ENCODE measurements around the gene SIMC1.

SIMC1 gene

GRCh38 chr5:176388444-176389134 lies 150.4 kb downstream of the SIMC1 start, which contains the start of the genes HIGD2A and NOP16:
Gene HIGD2A, plus strand, starts transcription at chr5:176388751. Its CDS starts 69 bp downstream, at chr5:176388820.
Gene NOP16, minus strand, starts transcription at chr5:176388598. Its CDS starts 59 bp downstream, at chr5:176388539.
- peak; percentile 100 for DNase-seq
- Mint-ChIP-seq H3K4me1 (peaks cover 34% of the 10 kb centered on the region), H3K27ac (peak within 1 kb of the TSS; percentile 99), H3K4me3 (peak within 1 kb of the TSS; percentile 88), H3K27me3 (no peaks in the 10 kb centered on the region), H3K9me3 (no peaks in the 10 kb centered on the region), H3K36me3 (peaks cover 45% of the 10 kb centered on the region)
- CTCF ChIA-PET: interaction anchor here (1.0 kb wide), 1 partner anchor 28 kb away, joined by 3 read pairs; no protein-coding TSS in a partner anchor

- Mint-ChIP-seq H3K36me3 (peaks cover 40% of the 10 kb centered on the region), H3K27me3 (no peaks in the 10 kb centered on the region), H3K4me3 (peak overlapping the region; percentile 88), H3K9me3 (no peaks in the 10 kb centered on the region), H3K4me1 (peaks cover 34% of the 10 kb centered on the region), H3K27ac (peak overlapping the region; percentile 99)
- CTCF ChIA-PET: no interaction called here
- DNase-seq: no peak
Observed at GRCh38 chr5:176389135-176390123, 151.2 kb downstream of the SIMC1 start.

DNA sequence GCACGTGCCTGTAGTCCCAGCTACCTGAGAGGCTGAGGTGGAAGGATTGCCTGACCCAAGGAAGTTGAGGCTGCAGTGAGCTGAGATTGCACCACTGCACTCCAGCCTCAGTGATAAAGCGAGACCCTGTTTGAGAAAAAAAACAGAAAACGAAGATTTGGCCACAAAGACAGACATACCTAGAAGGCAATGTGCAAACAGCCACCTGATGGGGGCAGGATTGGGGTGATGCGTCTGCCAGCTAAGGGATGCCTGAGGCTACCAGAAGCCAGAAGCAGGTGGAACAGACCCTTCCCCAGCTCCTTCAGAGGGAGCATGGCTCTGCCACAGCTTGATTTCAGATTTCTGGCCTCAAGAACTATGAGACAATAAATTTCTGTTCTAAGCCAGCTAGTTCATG lies 153.3 kb downstream of the SIMC1 start:
- Mint-ChIP-seq H3K27me3 (no peaks in the 10 kb centered on the region), H3K36me3 (peaks cover 25% of the 10 kb centered on the region), H3K9me3 (no peaks in the 10 kb centered on the region), H3K4me3 (no peak overlapping the region), H3K27ac (peak overlapping the region; percentile 72), H3K4me1 (peaks cover 24% of the 10 kb centered on the region)
- CTCF ChIA-PET: no interaction called here
- no peak for DNase-seq

DNA sequence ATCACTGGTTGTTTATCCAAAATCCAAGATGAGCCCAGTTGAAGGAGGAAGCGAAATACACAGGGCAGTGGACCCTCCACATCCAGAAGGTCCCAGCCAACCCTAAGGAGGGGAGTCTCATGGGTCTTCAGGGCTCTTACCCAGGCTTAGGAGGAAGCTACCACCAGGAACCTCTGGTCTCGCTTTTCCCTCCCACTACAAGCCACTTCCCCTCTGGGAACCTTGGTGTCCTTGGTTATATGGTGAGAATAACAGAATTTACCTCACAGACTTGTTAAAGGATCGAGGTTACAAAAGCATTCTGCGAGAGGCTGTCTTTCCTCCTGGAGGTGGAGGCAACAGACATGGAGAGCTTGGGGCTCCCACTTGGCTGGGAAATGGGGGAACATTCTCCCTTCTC lies 153.8 kb downstream of the SIMC1 start:
- Mint-ChIP-seq H3K4me3 (no peak overlapping the region), H3K27me3 (no peaks in the 10 kb centered on the region), H3K4me1 (peaks cover 19% of the 10 kb centered on the region), H3K36me3 (peaks cover 22% of the 10 kb centered on the region), H3K9me3 (no peaks in the 10 kb centered on the region), H3K27ac (peak overlapping the region; percentile 42)
- DNase-seq: no peak
- CTCF ChIA-PET: no interaction called here

GRCh38 chr5:176392526-176392925 lies 154.3 kb downstream of the SIMC1 start:
- peaks cover 19% of the 10 kb centered on the region for H3K36me3 Mint-ChIP-seq
- no peaks in the 10 kb centered on the region for H3K27me3 Mint-ChIP-seq
- no peak for DNase-seq
- CTCF ChIA-PET: no interaction called here
- H3K4me1 Mint-ChIP-seq: peaks cover 14% of the 10 kb centered on the region
- no peak overlapping the region for H3K27ac Mint-ChIP-seq
- H3K9me3 Mint-ChIP-seq: no peaks in the 10 kb centered on the region
- H3K4me3 Mint-ChIP-seq: no peak overlapping the region

DNA sequence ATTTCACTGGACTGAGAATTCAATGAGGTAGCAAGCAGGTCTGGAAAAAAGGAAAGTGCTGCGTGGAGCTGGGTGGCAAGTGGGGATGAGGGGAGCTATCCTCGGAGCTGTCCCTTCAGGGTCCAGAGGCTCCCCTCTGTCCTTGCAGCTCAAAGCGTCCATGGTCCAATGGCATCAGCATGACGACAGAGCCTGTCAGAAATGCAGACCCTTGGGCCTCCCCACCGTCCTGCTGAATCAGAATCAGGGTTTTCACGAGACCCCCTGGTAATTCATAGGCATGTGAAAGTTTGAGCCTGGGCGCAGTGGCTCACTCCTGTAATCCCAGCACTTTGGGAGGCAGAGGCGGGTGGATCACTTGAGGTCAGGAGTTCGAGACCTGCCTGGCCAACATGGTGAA lies 155.9 kb downstream of the SIMC1 start:
- H3K27ac Mint-ChIP-seq: no peak overlapping the region
- H3K36me3 Mint-ChIP-seq: peaks cover 26% of the 10 kb centered on the region
- H3K4me3 Mint-ChIP-seq: no peak overlapping the region
- H3K9me3 Mint-ChIP-seq: no peaks in the 10 kb centered on the region
- H3K4me1 Mint-ChIP-seq: peaks cover 14% of the 10 kb centered on the region
- no peaks in the 10 kb centered on the region for H3K27me3 Mint-ChIP-seq
- CTCF ChIA-PET: no interaction called here
- no peak for DNase-seq

DNA sequence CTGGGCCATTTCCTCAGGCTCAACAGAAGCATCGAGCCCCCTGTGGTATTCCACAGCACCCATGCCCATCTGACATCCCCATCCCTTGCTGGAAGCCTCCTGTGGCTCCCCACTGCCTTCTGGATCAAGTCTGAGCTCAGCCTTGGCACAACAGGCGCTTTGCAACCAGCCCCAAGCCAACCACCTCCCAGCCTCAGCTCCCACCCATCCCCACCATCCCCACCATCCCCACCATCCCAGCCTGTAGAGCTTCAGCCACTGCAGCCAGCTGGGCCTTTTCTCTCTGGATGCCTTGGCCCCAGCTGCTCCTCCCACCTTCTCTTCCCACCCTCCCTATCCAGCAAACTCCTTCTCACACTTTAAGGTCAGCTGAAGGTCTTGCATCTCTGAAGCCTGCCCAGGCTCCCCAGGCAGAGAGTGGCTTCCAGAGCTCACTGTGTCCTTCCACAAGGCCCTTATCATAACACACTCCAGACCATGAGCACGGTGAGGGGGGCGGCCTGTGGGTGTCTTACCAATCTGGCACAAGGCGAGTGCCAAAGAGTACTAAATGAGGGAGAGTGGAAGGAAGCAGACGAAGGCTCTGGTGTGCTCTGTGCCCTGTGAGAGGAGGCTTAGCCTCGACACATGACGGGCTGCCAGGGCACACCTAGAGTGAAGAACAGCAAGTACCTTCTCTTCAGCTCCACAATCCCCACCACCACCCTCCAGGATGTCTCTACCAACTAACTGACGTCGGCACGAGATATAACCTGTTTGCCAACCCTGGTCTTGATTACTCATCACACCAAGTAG lies 156.9 kb downstream of the SIMC1 start:
- H3K27ac Mint-ChIP-seq: no peak overlapping the region
- no peaks in the 10 kb centered on the region for H3K9me3 Mint-ChIP-seq
- CTCF ChIA-PET: interaction anchor here (0.8 kb wide), 1 partner anchor 203 kb away, joined by 3 read pairs; no protein-coding TSS in a partner anchor
- no peak for DNase-seq
- no peak overlapping the region for H3K4me3 Mint-ChIP-seq
- peaks cover 22% of the 10 kb centered on the region for H3K36me3 Mint-ChIP-seq
- H3K4me1 Mint-ChIP-seq: peaks cover 9% of the 10 kb centered on the region
- no peaks in the 10 kb centered on the region for H3K27me3 Mint-ChIP-seq

All from activated naive CD4-positive, alpha-beta T cell treated with anti-CD3 and anti-CD28 coated beads, Interleukin-2, amount 10 ng/mL, durations not matched to agents 7 days and 5 days (primary cell).